H9 (cell line): ENCODE measurements around the gene C11orf16. TPM values are rescaled to one million over a fixed set of nuclear protein-coding genes. Genes with fewer than 3 reads are reported as not detected.

Experiments used
- DNase-seq: peaks from one replicate; pipeline ENCODE4 v3.0.0-alpha.2; 2017
- H2AFZ ChIP-seq: one replicate; pipeline ENCODE4 v1.6.1; 2013; ENCODE audit warnings: mild to moderate bottlenecking, low read length, control low read depth, moderate library complexity
- H2AK5ac ChIP-seq: 2 replicates; pipeline ENCODE4 v1.6.1; 2013; ENCODE audit warnings: low read length, control low read depth, mixed read lengths; ENCODE audit not compliant: insufficient read length
- H2BK120ac ChIP-seq: one replicate; pipeline ENCODE4 v1.6.1; 2013; ENCODE audit warnings: low read depth, mild to moderate bottlenecking, low read length, control low read depth, inconsistent platforms; ENCODE audit not compliant: poor library complexity, severe bottlenecking
- H2BK12ac ChIP-seq: 2 replicates; pipeline ENCODE4 v1.6.1; 2013; ENCODE audit warnings: low read length, control low read depth, mixed read lengths, low read depth; ENCODE audit not compliant: insufficient read length
- H2BK15ac ChIP-seq: 2 replicates; pipeline ENCODE4 v1.6.1; 2013; ENCODE audit warnings: low read depth, low read length, control low read depth
- H2BK20ac ChIP-seq: one replicate; pipeline ENCODE4 v1.6.1; 2013; ENCODE audit warnings: low read depth, mild to moderate bottlenecking, low read length, control low read depth, inconsistent platforms; ENCODE audit not compliant: poor library complexity, severe bottlenecking
- H2BK5ac ChIP-seq: 2 replicates; pipeline ENCODE4 v1.6.1; 2013; ENCODE audit warnings: low read length, control low read depth, mixed read lengths; ENCODE audit not compliant: insufficient read length
- H3K14ac ChIP-seq: 2 replicates; pipeline ENCODE4 v1.6.1; 2013; ENCODE audit warnings: low read length, control low read depth; ENCODE audit not compliant: insufficient read depth
- H3K18ac ChIP-seq: 2 replicates; pipeline ENCODE4 v1.6.1; 2013; ENCODE audit warnings: low read depth, mild to moderate bottlenecking, mixed read lengths, low read length, control low read depth; ENCODE audit not compliant: insufficient read length
- H3K23ac ChIP-seq: 2 replicates; pipeline ENCODE4 v1.6.1; 2013; ENCODE audit warnings: low read length, control low read depth, mixed read lengths, low read depth; ENCODE audit not compliant: insufficient read length
- H3K23me2 ChIP-seq: 2 replicates; pipeline ENCODE4 v1.6.1; 2013; ENCODE audit warnings: low read depth, mild to moderate bottlenecking, mixed read lengths, low read length, control low read depth; ENCODE audit not compliant: insufficient read length, poor library complexity, severe bottlenecking
- H3K27ac ChIP-seq: 2 replicates; pipeline ENCODE4 v1.5.1; 2013; ENCODE audit warnings: low read length, control low read depth, mixed read lengths, low read depth; ENCODE audit not compliant: insufficient read length
- H3K27me3 ChIP-seq: 2 replicates; pipeline ENCODE4 v1.6.1; 2013; ENCODE audit warnings: low read length, control low read depth, inconsistent platforms; ENCODE audit not compliant: insufficient read depth
- H3K4ac ChIP-seq: 2 replicates; pipeline ENCODE4 v1.6.1; 2013; ENCODE audit warnings: low read depth, mild to moderate bottlenecking, control low read depth, inconsistent platforms, low read length, moderate library complexity
- H3K4me1 ChIP-seq: 2 replicates; pipeline ENCODE4 v1.6.1; 2013; ENCODE audit warnings: low read length, control low read depth, inconsistent platforms; ENCODE audit not compliant: insufficient read depth
- H3K4me2 ChIP-seq: 2 replicates; pipeline ENCODE4 v1.6.1; 2013; ENCODE audit warnings: low read length, control low read depth, mixed read lengths; ENCODE audit not compliant: insufficient read length, insufficient read depth
- H3K56ac ChIP-seq: 2 replicates; pipeline ENCODE4 v1.6.1; 2013; ENCODE audit warnings: low read depth, mild to moderate bottlenecking, mixed read lengths, low read length, control low read depth; ENCODE audit not compliant: insufficient read length
- H3K79me1 ChIP-seq: 2 replicates; pipeline ENCODE4 v1.6.1; 2013; ENCODE audit warnings: low read depth, mild to moderate bottlenecking, moderate library complexity, low read length, control low read depth, inconsistent platforms; ENCODE audit not compliant: insufficient read depth, poor library complexity, severe bottlenecking
- H3K79me2 ChIP-seq: 2 replicates; pipeline ENCODE4 v1.6.1; 2013; ENCODE audit warnings: low read length, control low read depth, inconsistent platforms; ENCODE audit not compliant: insufficient read depth
- H3K9ac ChIP-seq: 2 replicates; pipeline ENCODE4 v1.6.1; 2013; ENCODE audit warnings: low read length, control low read depth, mixed read lengths; ENCODE audit not compliant: insufficient read length; ENCODE audit errors: extremely low read depth
- H3K9me3 ChIP-seq: one replicate; pipeline ENCODE4 v1.6.1; 2013; ENCODE audit warnings: low read depth, low read length, inconsistent platforms; ENCODE audit not compliant: control insufficient read depth
- H3T11ph ChIP-seq: one replicate; pipeline ENCODE4 v1.6.1; 2013; ENCODE audit warnings: mild to moderate bottlenecking, low read length, control low read depth, inconsistent platforms
- H4K20me1 ChIP-seq: one replicate; pipeline ENCODE4 v1.6.1; 2013; ENCODE audit not compliant: control insufficient read depth, insufficient read length, insufficient read depth
- H4K5ac ChIP-seq: 2 replicates; pipeline ENCODE4 v1.6.1; 2013; ENCODE audit warnings: low read depth, mild to moderate bottlenecking, mixed read lengths, low read length, control low read depth; ENCODE audit not compliant: insufficient read length
- H4K8ac ChIP-seq: replicated peaks from 2 replicates; pipeline ENCODE4 v1.6.1; 2013; ENCODE audit warnings: low read length, control low read depth, mixed read lengths, low read depth; ENCODE audit not compliant: insufficient read length
- H4K91ac ChIP-seq: 2 replicates; pipeline ENCODE4 v1.6.1; 2013; ENCODE audit warnings: low read depth, mild to moderate bottlenecking, moderate library complexity, mixed read lengths, low read length, control low read depth; ENCODE audit not compliant: insufficient read length
- H3K27ac Mint-ChIP-seq, 3 experiments: 2 replicates in 2 of 3; 3 replicates in 1 of 3; pipeline ENCODE4 v1.8.0; 2020 to 2021; ENCODE audit warnings: mixed read lengths in 3 of 3, mild to moderate bottlenecking in 1 of 3, moderate library complexity in 1 of 3
- H3K27me3 Mint-ChIP-seq: 2 replicates; pipeline ENCODE4 v1.8.0; 2021; ENCODE audit warnings: low read depth, mild to moderate bottlenecking, moderate library complexity, mixed read lengths
- H3K36me3 Mint-ChIP-seq, 3 experiments: 2 replicates in 2 of 3; 3 replicates in 1 of 3; pipeline ENCODE4 v1.8.0; 2020 to 2021; ENCODE audit warnings: low read depth in 3 of 3, mixed read lengths in 3 of 3; ENCODE audit not compliant: insufficient read depth in 1 of 3
- H3K4me1 Mint-ChIP-seq, 2 experiments: 2 replicates each; pipeline ENCODE4 v1.8.0; 2020; ENCODE audit warnings: mixed read lengths in 2 of 2
- H3K4me3 Mint-ChIP-seq, 2 experiments: 2 replicates in 1 of 2; 3 replicates in 1 of 2; pipeline ENCODE4 v1.8.0; 2020 to 2021; ENCODE audit warnings: mild to moderate bottlenecking in 2 of 2, mixed read lengths in 2 of 2, moderate library complexity in 1 of 2
- H3K9me3 Mint-ChIP-seq, 2 experiments: 2 replicates in 1 of 2; 3 replicates in 1 of 2; pipeline ENCODE4 v1.8.0; 2020; ENCODE audit warnings: mild to moderate bottlenecking in 2 of 2, mixed read lengths in 2 of 2, moderate library complexity in 1 of 2
- CTCF ChIP-seq: fragments of 200-600 bp; sonication (generic); conservative IDR thresholded peaks from 3 replicates; pipeline ENCODE4 v1.8.0; 2021; ENCODE audit warnings: antibody characterized with exemption, mild to moderate bottlenecking
- WGBS: extraction: QIAGEN DNeasy Blood & Tissue Kit; methylation state at CpG from one replicate; pipeline ENCODE4 v1.1.7; 2013; ENCODE audit warnings: missing lambda C conversion rate, low lambda C conversion rate, mixed read lengths; ENCODE audit not compliant: insufficient read length; ENCODE audit errors: extremely low coverage; 5-methylcytosine and 5-hydroxymethylcytosine counted together
- total RNA-seq: library from RNA; stranded (reverse); gene quantifications from 2 replicates; pipeline ENCODE4 v1.2.1, GENCODE V29; 2021

Gene C11orf16
- total RNA-seq, 1 experiment from 2014 or later, result 0.15 TPM

- no peak for DNase-seq
- no peak overlapping the region for H2AK5ac ChIP-seq
- no peaks in the 10 kb centered on the region for H3K9me3 ChIP-seq
- H4K91ac ChIP-seq, result no peak overlapping the region
- no peak overlapping the region for H3K56ac ChIP-seq
- H3K27me3 ChIP-seq, result no peaks in the 10 kb centered on the region
- no peak for TF ChIP-seq CTCF
- H2BK5ac ChIP-seq, result no peak overlapping the region
- no peaks in the 10 kb centered on the region for H3K36me3 Mint-ChIP-seq
- no peak overlapping the region for H4K8ac ChIP-seq
- no peak overlapping the region for H2BK20ac ChIP-seq
- no peaks in the 10 kb centered on the region for H3K9me3 Mint-ChIP-seq
- H2AFZ ChIP-seq, result no peak overlapping the region
- no peak overlapping the region for H3K14ac ChIP-seq
- H3K27me3 Mint-ChIP-seq, result peaks cover 5% of the 10 kb centered on the region; the same call in 1 of the 2 replicates
- no peak overlapping the region for H2BK12ac ChIP-seq
- no peak overlapping the region for H3K23ac ChIP-seq
- no peak overlapping the region for H3K9ac ChIP-seq
- no peak overlapping the region for H3T11ph ChIP-seq
- H4K5ac ChIP-seq, result no peak overlapping the region
- no peaks in the 10 kb centered on the region for H3K79me1 ChIP-seq
- no peak overlapping the region for H3K4ac ChIP-seq
- no peak overlapping the region for H3K27ac Mint-ChIP-seq
- H4K20me1 ChIP-seq, result no peaks in the 10 kb centered on the region
- no peak overlapping the region for H3K27ac ChIP-seq
- peaks cover 16 to 22% of the 10 kb centered on the region in 2 experiments for H3K4me1 Mint-ChIP-seq
- no peak overlapping the region for H2BK120ac ChIP-seq
- no peak overlapping the region for H3K18ac ChIP-seq
- no peaks in the 10 kb centered on the region for H3K4me1 ChIP-seq
- H2BK15ac ChIP-seq, result no peak overlapping the region
- peaks cover 6% of the 10 kb centered on the region for H3K23me2 ChIP-seq
- H3K4me2 ChIP-seq, result no peak overlapping the region
- H3K79me2 ChIP-seq, result no peaks in the 10 kb centered on the region
- H3K4me3 Mint-ChIP-seq, result peak overlapping the region; percentile 80 to 84; a peak in 4 of 5 replicates
- WGBS, result no CpG with 5 or more reads among the region's 6 CpGs
Observed at GRCh38 chr11:8871962-8872361, 60.8 kb downstream of the C11orf16 start.
